SU-DHL-6 (cell line): ENCODE data around the gene NRBF2.

Experiments
- CTCF ChIP-seq: fragments of 200-600 bp; sonication (generic); IDR thresholded peaks from one replicate; pipeline ENCODE4 v1.5.1; 2017; ENCODE audit warnings: antibody characterized with exemption, mild to moderate bottlenecking, low read length, moderate library complexity; ENCODE audit not compliant: insufficient read depth, poor library complexity, severe bottlenecking
- EZH2phosphoT487 ChIP-seq: fragments of 200-600 bp; sonication (generic), shearing (Covaris generic); conservative IDR thresholded peaks from 2 replicates; pipeline ENCODE4 v1.6.1; 2018; ENCODE audit warnings: mild to moderate bottlenecking, antibody characterized with exemption, low read length, moderate library complexity, mixed read lengths

GRCh38 chr10:63173468-63174232 is 40.5 kb downstream of the NRBF2 start:
- TF ChIP-seq CTCF (no peak), EZH2phosphoT487 (no peak)
